GM19035 (cell line): Measurements from ENCODE around the gene PGM1.

Source experiments
- ATAC-seq: cut with Tn5 transposase; IDR thresholded peaks from one replicate; pipeline ENCODE4 v1.9.1; 2021; ENCODE audit not compliant: unreplicated experiment

The PGM1 gene

GRCh38 chr1:63630666-63631065 is 37.5 kb downstream of the PGM1 start:
- ATAC-seq: no peak

DNA sequence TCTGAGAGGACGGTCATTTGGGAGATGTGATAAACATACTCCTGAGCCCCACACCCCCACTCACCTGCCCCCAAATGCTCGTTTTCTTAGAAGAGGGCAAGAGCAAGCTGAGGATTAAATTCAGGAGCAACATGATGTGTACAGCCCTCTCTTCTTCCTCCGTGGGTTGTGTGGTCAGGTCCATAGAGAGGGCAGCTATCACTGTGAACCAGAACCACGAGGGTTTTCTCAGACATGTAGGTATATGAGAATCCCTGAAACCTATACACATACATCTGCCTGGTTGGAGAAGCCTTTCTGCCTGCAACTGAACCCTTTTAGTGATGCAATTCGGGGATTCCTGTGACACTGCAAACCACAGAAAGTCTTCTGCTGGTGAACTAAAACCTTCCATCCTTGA is 38.9 kb downstream of the PGM1 start:
- no peak for ATAC-seq

- no peak for ATAC-seq
Observed at GRCh38 chr1:63633281-63633680, 40.1 kb downstream of the PGM1 start.

DNA sequence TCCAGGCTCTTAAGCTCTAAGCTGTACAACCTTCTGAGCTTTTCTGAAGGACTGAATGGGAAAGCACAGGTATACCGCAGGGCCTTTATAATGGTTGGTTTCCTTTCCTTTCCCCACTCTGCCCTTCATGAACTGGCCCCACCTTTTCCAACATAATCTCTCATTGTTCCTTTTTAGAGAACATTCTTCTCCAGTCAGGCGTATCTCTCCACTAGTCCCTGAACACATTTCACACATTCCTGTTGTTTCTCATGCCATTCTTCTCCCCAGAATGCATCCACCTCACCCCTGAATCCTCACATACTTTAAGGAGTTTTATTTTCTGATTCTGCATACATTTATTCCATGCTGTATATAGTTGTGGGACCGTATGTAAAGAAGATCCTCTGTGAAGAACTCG is 41.3 kb downstream of the PGM1 start:
- no peak for ATAC-seq

DNA sequence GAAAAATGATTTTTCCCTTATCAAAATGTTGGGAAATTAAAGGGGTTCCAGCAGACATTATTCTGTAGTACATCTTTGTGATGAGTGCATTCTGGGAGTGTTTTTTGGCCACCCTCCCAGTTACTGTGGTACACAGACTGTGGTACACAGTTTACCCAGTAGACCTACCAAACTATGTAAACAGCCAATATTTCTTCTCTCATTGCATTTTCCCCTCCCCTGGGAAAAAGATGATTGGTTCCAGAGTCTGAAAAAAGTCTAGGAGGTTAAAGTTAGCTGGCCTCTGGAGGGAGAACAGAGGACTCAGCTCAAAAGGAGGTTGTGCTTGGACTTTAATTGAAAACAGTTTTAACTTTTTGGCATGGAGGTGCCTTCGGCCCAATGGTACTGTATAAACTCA is 42.5 kb downstream of the PGM1 start:
- no peak for ATAC-seq

- no peak for ATAC-seq
Observed at GRCh38 chr1:63636192-63637105, 43.2 kb downstream of the PGM1 start.

DNA sequence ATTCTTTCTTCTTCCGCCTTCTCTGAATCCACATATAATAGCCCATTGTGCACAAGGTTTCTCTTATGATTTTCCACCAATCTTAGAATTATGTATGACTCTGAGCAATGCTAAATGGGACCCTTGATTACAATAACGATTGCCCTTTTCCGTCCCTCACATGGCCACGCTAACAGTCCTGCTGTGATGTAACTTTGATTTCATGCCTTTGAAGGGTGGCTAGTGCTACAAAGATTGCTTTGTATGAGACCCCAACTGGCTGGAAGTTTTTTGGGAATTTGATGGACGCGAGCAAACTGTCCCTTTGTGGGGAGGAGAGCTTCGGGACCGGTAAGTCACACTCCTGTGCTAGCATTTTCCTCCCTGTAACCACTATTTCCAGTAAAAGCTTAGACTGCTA is 45.3 kb downstream of the PGM1 start:
- ATAC-seq: no peak

- no peak for ATAC-seq
Observed at GRCh38 chr1:63638875-63639274, 45.7 kb downstream of the PGM1 start.

DNA sequence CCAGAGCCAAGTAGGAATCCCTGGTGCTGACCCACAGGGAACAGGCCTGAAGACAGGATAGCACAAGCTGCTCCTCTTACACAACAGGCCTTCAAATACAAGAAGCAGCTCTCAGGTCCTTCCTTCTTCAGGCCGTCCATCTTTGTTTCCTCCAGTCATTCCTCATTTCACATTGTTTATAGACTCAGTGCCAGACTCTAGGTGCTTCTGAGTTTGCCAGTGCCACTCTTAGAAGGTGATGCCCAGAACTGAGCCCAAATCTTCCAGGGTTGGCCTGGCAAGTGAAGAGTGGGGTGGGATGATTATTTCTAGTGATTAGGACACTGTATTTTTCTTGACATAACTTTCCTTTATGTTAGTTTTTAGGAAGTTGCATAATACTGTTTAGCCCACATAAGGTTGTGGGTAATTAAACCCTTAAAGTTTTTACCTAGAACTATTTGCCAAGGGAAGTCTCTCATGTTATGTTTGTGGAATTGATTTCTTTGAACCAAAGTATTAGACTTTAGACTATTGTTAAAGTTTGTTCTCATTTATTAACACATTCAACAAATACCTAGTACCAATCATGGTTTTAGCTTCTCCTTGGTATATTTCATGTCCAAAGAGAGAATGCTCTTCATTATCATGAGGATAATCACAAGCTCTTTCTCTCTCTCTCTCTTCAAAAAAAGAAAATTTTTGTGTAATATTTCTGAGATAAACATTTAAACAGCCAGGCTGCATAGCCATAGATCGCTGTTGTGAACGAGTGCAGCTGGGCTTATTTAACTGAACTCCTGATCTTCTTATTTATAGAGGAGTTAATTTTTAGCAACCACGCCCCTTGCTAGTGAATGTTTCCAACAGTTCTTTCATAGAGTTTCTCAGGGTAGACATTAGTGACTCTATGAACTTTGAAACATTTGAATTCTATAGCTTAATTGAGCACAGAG is 47.7 kb downstream of the PGM1 start:
- ATAC-seq: no peak

DNA sequence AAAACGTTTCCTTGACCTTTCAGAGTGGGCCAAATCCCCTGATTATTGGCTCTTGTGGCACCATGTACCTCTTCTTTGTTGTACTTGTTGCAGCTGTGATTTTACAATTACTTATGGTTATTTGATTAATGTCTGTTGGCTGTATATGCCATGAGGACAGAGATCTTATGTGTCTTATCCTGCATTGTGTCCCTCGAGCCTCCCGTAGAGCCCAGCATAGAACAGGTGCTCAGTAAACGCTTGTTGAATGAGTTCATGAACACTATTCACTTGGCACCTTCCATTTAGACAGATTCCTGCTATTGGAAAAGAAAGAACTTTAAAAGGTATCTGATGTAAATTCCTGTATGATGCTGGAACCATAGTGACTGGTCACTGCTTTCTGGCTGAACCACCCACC is 48.4 kb downstream of the PGM1 start:
- ATAC-seq: no peak

GRCh38 chr1:63642901-63643300 is 49.7 kb downstream of the PGM1 start:
- no peak for ATAC-seq

DNA sequence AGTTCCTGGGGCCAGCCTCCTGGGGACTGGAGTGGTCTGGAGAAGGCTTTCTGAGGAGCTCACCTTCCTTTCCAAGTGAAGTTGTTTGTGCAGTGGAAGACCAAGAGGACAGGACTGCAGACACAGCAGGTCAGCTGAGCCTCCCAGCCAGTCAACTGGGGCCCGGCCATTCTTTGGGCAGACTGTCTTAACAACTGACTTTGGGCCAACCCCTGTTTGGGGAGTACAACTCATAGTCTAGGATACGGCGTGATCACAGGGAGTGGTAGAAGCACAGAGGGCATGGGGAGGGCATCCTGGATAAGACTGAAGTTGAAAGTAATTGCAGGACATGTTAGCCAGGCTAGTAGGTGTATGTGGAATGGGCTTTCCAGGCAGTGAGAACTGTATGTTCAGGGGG is 50.3 kb downstream of the PGM1 start:
- ATAC-seq: no peak

DNA sequence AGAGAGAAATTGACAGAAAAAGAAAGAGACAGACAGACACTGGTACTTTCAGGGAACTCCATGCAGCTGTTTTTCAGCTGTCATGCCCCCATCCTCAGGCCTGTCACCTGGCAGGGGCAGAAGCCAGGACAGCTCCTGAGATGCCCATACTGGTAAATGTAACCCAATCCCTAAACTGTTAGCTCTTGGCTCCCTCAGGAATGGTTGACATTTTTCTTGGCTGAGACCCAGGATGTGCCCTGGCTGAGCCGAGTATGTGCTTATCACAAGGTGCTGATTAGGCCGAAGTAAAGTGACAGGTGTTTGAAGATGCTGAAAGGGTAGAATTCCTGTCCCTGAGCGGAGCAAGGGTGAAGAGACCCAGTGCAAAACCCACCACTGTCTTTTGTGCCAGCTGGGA is 50.7 kb downstream of the PGM1 start:
- ATAC-seq: no peak

GRCh38 chr1:63645317-63645716 is 52.1 kb downstream of the PGM1 start:
- no peak for ATAC-seq

DNA sequence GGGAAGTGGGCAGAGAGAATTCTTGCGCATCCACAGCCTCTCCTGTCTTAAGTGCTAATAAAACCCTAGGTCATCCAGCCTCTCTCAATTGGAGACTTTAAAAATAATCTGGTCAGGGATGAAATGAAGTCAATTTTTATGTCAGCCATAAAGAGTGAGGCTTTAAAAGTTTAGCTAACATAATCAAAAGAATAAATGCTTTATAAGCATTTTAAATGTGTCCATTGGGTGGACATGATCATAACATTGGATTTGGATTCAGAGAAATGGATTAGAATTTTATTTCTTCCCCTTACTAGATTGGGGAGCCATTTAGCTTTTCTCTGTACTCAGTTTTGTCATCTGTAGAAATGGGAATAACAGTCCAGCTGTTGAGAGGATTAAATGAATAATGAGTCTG is 55.5 kb downstream of the PGM1 start:
- no peak for ATAC-seq

GRCh38 chr1:63651161-63651701 is 58.0 kb downstream of the PGM1 start:
- no peak for ATAC-seq

- ATAC-seq: no peak
Observed at GRCh38 chr1:63653976-63654375, 60.8 kb downstream of the PGM1 start.

DNA sequence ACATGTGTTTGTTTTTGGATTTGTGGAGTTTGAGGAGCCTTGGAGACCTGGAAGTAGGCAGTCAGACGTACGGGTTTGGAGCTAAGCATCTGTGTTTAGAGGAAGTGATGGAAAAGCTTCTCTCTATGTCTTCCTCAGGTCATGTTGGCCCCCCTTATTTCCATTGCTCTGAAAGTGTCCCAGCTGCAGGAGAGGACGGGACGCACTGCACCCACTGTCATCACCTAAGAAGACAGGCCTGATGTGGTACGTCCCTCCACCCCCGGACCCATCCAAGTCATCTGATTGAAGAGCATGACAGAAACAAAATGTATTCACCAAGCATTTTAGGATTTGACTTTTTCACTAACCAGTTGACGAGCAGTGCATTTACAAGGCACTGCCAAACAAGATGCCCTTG is 66.2 kb downstream of the PGM1 start:
- ATAC-seq: no peak

GRCh38 chr1:63662056-63662836 is 69.0 kb downstream of the PGM1 start:
- ATAC-seq: no peak

DNA sequence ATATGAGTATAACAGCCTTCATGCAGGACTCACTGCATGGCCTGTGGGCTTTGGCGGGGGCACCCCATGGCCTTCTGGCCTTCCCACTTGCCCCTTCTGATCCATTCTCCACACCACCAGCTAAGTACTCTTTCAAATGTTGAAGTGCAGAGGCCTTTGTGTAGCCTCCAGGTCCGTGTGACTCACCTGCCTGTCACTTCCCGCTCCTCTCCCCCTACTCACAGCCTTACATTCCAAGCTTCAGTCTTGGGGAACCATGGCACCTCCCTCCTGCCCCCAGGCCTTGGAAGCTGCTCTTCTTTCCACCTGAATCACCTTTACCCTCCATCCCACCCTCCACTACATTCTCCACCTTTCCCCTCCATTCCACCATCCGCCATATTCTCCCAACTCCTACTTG is 69.6 kb downstream of the PGM1 start:
- no peak for ATAC-seq

DNA sequence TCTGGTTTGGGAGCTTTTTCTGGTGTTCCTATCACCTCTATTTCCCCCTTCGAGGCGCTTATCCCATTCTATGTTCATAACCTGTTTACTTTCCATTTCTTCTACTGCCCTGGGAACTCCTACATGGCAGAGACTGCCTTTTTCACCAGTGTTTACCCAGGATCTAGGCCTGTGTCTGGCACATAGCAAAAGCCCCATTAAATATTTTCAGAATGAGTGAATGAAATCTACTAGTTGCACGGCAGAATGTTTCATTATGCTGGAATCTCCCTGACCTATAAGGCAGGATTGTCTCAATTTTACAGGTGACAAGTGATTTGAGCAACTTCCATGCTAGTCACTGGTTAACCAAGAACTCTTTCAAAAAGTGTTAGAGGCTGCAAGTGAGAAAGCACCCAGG is 70.1 kb downstream of the PGM1 start:
- no peak for ATAC-seq
